HG03342 (cell line): ENCODE results near the gene CFAP100.

ENCODE experiments used
- ATAC-seq: cut with Tn5 transposase; IDR thresholded peaks from one replicate; pipeline ENCODE4 v1.9.1; 2021; ENCODE audit warnings: mild to moderate bottlenecking, moderate library complexity; ENCODE audit not compliant: unreplicated experiment

Gene CFAP100

GRCh38 chr3:126373682-126374601 lies 20.8 kb upstream of the CFAP100 start:
- ATAC-seq: no peak

- ATAC-seq: no peak
Measured at GRCh38 chr3:126375835-126376331, 18.8 kb upstream of the CFAP100 start.

- no peak for ATAC-seq
Measured at GRCh38 chr3:126376444-126376843, 18.3 kb upstream of the CFAP100 start.

- no peak for ATAC-seq
Measured at GRCh38 chr3:126377211-126377610, 17.5 kb upstream of the CFAP100 start.

- ATAC-seq: no peak
Measured at GRCh38 chr3:126378341-126378751, 16.4 kb upstream of the CFAP100 start.

GRCh38 chr3:126380011-126380768 lies 14.5 kb upstream of the CFAP100 start:
- no peak for ATAC-seq

- ATAC-seq: no peak
Measured at GRCh38 chr3:126381966-126382365, 12.7 kb upstream of the CFAP100 start.

GRCh38 chr3:126389112-126389793 lies 5.5 kb upstream of the CFAP100 start:
- peak; percentile 72 for ATAC-seq

GRCh38 chr3:126389794-126390146 lies 4.9 kb upstream of the CFAP100 start:
- ATAC-seq: no peak

- ATAC-seq: no peak
Measured at GRCh38 chr3:126390201-126390600, 4.5 kb upstream of the CFAP100 start.

GRCh38 chr3:126390751-126391150 lies 4.0 kb upstream of the CFAP100 start:
- no peak for ATAC-seq

- ATAC-seq: no peak
Measured at GRCh38 chr3:126391631-126392030, 3.1 kb upstream of the CFAP100 start.

- ATAC-seq: no peak
Measured at GRCh38 chr3:126392246-126392645, 2.5 kb upstream of the CFAP100 start.

GRCh38 chr3:126393563-126393962 lies 1.1 kb upstream of the CFAP100 start:
- ATAC-seq: no peak

GRCh38 chr3:126394977-126395321 lies 240 bp downstream of the CFAP100 start:
- no peak for ATAC-seq

GRCh38 chr3:126395846-126396513 lies 1.3 kb downstream of the CFAP100 start:
- ATAC-seq: no peak

- ATAC-seq: no peak
Measured at GRCh38 chr3:126396536-126396935, 1.8 kb downstream of the CFAP100 start.

GRCh38 chr3:126397610-126398422 lies 3.1 kb downstream of the CFAP100 start:
- no peak for ATAC-seq

- no peak for ATAC-seq
Measured at GRCh38 chr3:126398423-126399350, 4.0 kb downstream of the CFAP100 start.
